Measurements from ENCODE around the gene KLHL26. TPM values are rescaled to one million over a fixed set of nuclear protein-coding genes. Genes with fewer than 3 reads are reported as not detected.

The KLHL26 gene
- total RNA-seq, 1 experiment from 2014 or later = 5.9 TPM

- no peak for DNase-seq (ENCODE audit: low spot score)
These were observed 76.2 kb downstream of the KLHL26 start for GRCh38 chr19:18712981-18713380.

GRCh38 chr19:18713550-18714117, 76.8 kb downstream of the KLHL26 start:
- DNase-seq (ENCODE audit: low spot score) = no peak

GRCh38 chr19:18715416-18715815, 78.6 kb downstream of the KLHL26 start:
- no peak for DNase-seq (ENCODE audit: low spot score)

- no peak for DNase-seq (ENCODE audit: low spot score)
These were observed 80.0 kb downstream of the KLHL26 start for GRCh38 chr19:18716857-18717256.

- no peak for DNase-seq (ENCODE audit: low spot score)
These were observed 80.8 kb downstream of the KLHL26 start for GRCh38 chr19:18717601-18718000.

GRCh38 chr19:18718015-18718526, 81.2 kb downstream of the KLHL26 start:
- no peak for DNase-seq (ENCODE audit: low spot score)

- no peak for DNase-seq (ENCODE audit: low spot score)
These were observed 82.1 kb downstream of the KLHL26 start for GRCh38 chr19:18718846-18719458.

GRCh38 chr19:18719541-18719940, 82.7 kb downstream of the KLHL26 start:
- no peak for DNase-seq (ENCODE audit: low spot score)

Small RNA genes lying within 50 kb of the gene (small RNA-seq; reads per million reads assigned to genes)
- not detected for gene RN7SL155P

Other genes with a start within 250 kb of the KLHL26 start
- not detected in 2 replicates for gene LRRC25, start 239.4 kb upstream of the KLHL26 start, total RNA-seq (2014; rRNA removed; shearing (Covaris generic))
- gene SSBP4, start 217.6 kb upstream of the KLHL26 start, total RNA-seq (2014; rRNA removed; shearing (Covaris generic)) = 78.0 and 87.1 TPM in 2 replicates
- gene ISYNA1, start 198.9 kb upstream of the KLHL26 start, total RNA-seq (2014; rRNA removed; shearing (Covaris generic)) = 5.3 and 14.9 TPM in 2 replicates
- gene ELL, start 115.0 kb upstream of the KLHL26 start, total RNA-seq (2014; rRNA removed; shearing (Covaris generic)) = 16.0 and 20.7 TPM in 2 replicates
- 257 and 277 TPM in 2 replicates for gene FKBP8, start 93.5 kb upstream of the KLHL26 start, total RNA-seq (2014; rRNA removed; shearing (Covaris generic))
- 109 and 126 TPM in 2 replicates for gene KXD1, start 79.2 kb upstream of the KLHL26 start, total RNA-seq (2014; rRNA removed; shearing (Covaris generic))
- gene UBA52, start 65.2 kb upstream of the KLHL26 start, total RNA-seq (2014; rRNA removed; shearing (Covaris generic)) = 660 TPM in 2 replicates
- 125 and 132 TPM in 2 replicates for gene REX1BD, start 48.2 kb upstream of the KLHL26 start, total RNA-seq (2014; rRNA removed; shearing (Covaris generic))
- gene CRLF1, start 30.2 kb upstream of the KLHL26 start, total RNA-seq (2014; rRNA removed; shearing (Covaris generic)) = 0.16 TPM in 1 of 2 replicates, not detected in the other
- gene TMEM59L, start 24.2 kb upstream of the KLHL26 start, total RNA-seq (2014; rRNA removed; shearing (Covaris generic)) = 0.10 TPM in 1 of 2 replicates, not detected in the other
- 4.1 and 4.7 TPM in 2 replicates for gene CRTC1, start 46.7 kb downstream of the KLHL26 start, total RNA-seq (2014; rRNA removed; shearing (Covaris generic))
- not detected in 2 replicates for gene COMP, start 154.3 kb downstream of the KLHL26 start, total RNA-seq (2014; rRNA removed; shearing (Covaris generic))
- 73.7 and 79.5 TPM in 2 replicates for gene UPF1, start 194.9 kb downstream of the KLHL26 start, total RNA-seq (2014; rRNA removed; shearing (Covaris generic))